K562 (cell line): ENCODE data around the gene RHOBTB3. TPM values are rescaled to one million over a fixed set of nuclear protein-coding genes. Genes with fewer than 3 reads are reported as not detected.
A peak's percentile ranks its signal among the peaks of the same experiment; 100 is the strongest.
"Not testable (repeated sequence)": the region's sequence is repeated elsewhere in the genome, so short reads cannot be mapped to it uniquely, and the experiment has no call there.

Experiments
- BRD4 ChIP-seq: fragments of 200-600 bp; sonication (generic); IDR thresholded peaks from 2 replicates; pipeline ENCODE4 v1.6.1; 2017; ENCODE audit warnings: inconsistent platforms
- CC2D1A ChIP-seq: fragments of 450-650 bp; IDR thresholded peaks from 2 replicates; pipeline ENCODE4 v1.6.1; 2017; ENCODE audit warnings: mild to moderate bottlenecking
- CREM ChIP-seq: IDR thresholded peaks from 2 replicates; pipeline ENCODE4 v1.6.1; 2014; ENCODE audit warnings: antibody characterized with exemption, low read depth
- NCOR1 ChIP-seq: fragments of 450-650 bp; IDR thresholded peaks from 2 replicates; pipeline ENCODE4 v1.6.1; 2016; ENCODE audit warnings: mild to moderate bottlenecking, moderate library complexity
- NFIC ChIP-seq: fragments of 450-650 bp; IDR thresholded peaks from 2 replicates; pipeline ENCODE4 v1.6.1; 2017; ENCODE audit warnings: mild to moderate bottlenecking, inconsistent platforms
- NFRKB ChIP-seq: fragments of 450-650 bp; IDR thresholded peaks from 2 replicates; pipeline ENCODE4 v1.6.1; 2016; ENCODE audit warnings: low read depth
- SPI1 ChIP-seq: IDR thresholded peaks from 2 replicates; pipeline ENCODE4 v1.6.1; 2011; ENCODE audit warnings: low read depth, low read length, control low read depth, borderline replicate concordance
- polyA plus RNA-seq, 8 experiments: library from polyadenylated mRNA; depleted of rRNA in 4 of 8; stranded (reverse) in 5 of 8; unstranded in 3 of 8; fragments of >200 nt; fragmentation: Nextera tagmentation in 2 of 8; fragmentation: Illumina TruSeq in 1 of 8; extraction: Ambion mirVana in 2 of 8; extraction: Trizol in 1 of 8; gene quantifications; 2 replicates each; pipeline versions ENCODE4 v1.2.1 to v1.2.3, GENCODE V29; 2011 to 2014; ENCODE audit warnings: inconsistent platforms in 1 of 8, missing spikeins in 1 of 8
- total RNA-seq, 7 experiments: library from RNA; depleted of rRNA in 6 of 7; stranded (reverse); fragments of >200 nt in 6 of 7; fragmentation: Illumina TruSeq in 2 of 7; extraction: Trizol in 2 of 7; gene quantifications; 2 replicates each; pipeline versions ENCODE4 v1.2.1 to v1.2.3, GENCODE V29; 2011 to 2021; ENCODE audit warnings: low replicate concordance in 1 of 7
- TF ChIP-seq, protein P1 (sequence below), 2 experiments: fragments of 450-650 bp in 1 of 2; sonication (generic) in 1 of 2; formaldehyde crosslinking in 1 of 2; IDR thresholded peaks in 1 of 2; conservative IDR thresholded peaks in 1 of 2; 2 replicates each; pipeline versions ENCODE4 v1.6.1 to v1.8.1; 2016 to 2023; ENCODE audit warnings: mild to moderate bottlenecking in 2 of 2, moderate library complexity in 2 of 2, inconsistent platforms in 1 of 2, missing genetic modification reagents in 1 of 2
- TF ChIP-seq, protein P2 (sequence below): fragments of 450-650 bp; IDR thresholded peaks from 2 replicates; pipeline ENCODE4 v1.6.1; 2016; ENCODE audit warnings: mild to moderate bottlenecking
- TF ChIP-seq, protein P3 (sequence below): fragments of 250-450 bp; sonication (Bioruptor Pico); IDR thresholded peaks from 2 replicates; pipeline ENCODE4 v1.9.0; 2021; ENCODE audit warnings: mild to moderate bottlenecking
- TF ChIP-seq, protein P4 (sequence below): fragments of 450-650 bp; IDR thresholded peaks from 2 replicates; pipeline ENCODE4 v1.6.1; 2017; ENCODE audit warnings: antibody characterized with exemption, mild to moderate bottlenecking

Gene RHOBTB3
- total and polyA plus RNA-seq, 9 of the 15 experiments (the other 6 are each of a cell fraction or from before 2014, with no cell fraction given): 39.7 to 143 (median 115) TPM

DNA sequence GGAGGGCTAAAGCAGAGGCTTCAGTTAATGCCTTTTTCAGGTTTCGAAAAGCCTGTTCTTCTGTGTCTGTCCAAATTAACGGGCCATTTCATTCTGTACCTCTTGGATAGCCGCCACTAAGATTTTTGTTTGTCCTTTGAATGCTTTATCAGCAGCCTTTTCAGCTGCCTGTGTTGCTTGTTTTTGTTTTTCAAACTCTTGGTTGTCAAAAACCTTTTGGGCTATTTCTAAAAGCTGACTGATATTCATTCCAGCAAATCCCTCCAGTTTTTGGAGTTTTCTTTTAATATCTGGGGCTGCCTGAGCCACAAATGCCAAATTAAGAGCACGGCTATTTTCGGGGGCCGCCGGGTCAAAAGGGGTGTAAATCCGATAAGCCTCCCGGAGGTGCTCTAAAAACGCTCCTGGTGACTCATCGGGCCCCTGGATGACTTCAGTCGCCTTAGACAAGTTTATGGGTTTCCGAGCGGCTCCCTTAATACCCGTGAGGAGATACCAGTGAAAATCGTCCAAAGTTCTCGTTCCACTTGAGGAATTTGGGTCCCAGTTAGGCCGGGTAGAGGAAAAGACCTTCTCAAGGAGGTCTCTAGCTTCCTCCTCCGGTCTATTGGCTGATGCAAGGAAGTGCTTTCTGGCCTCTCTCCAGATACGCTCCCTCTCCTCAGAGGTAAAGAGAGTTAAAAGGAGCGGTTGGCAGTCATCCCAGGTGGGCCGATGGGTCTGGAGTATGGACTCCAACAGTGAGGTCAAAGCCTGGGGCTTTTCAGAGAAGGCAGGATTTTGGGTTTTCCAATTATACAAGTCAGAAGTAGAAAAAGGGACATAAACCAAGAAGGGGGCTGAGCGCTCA is 20.3 kb upstream of the RHOBTB3 start (continued):
- peak; percentile 61; the same call in 1 of the 2 replicates for TF ChIP-seq NFRKB
- TF ChIP-seq NFIC: peak; percentile 86
- TF ChIP-seq, protein P1, sequence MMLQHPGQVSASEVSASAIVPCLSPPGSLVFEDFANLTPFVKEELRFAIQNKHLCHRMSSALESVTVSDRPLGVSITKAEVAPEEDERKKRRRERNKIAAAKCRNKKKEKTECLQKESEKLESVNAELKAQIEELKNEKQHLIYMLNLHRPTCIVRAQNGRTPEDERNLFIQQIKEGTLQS (IDR thresholded peaks at IDR 0.05): peak; percentile 98
- TF ChIP-seq, protein P1 (CRISPR knock-in tag; conservative IDR thresholded peaks at IDR 0.05): not testable (repeated sequence)
- 0 out of 2 replicates have a peak, but pooled peaks have one; percentile 13 for TF ChIP-seq SPI1
- peak; percentile 28 for TF ChIP-seq NCOR1
- TF ChIP-seq, protein P2, sequence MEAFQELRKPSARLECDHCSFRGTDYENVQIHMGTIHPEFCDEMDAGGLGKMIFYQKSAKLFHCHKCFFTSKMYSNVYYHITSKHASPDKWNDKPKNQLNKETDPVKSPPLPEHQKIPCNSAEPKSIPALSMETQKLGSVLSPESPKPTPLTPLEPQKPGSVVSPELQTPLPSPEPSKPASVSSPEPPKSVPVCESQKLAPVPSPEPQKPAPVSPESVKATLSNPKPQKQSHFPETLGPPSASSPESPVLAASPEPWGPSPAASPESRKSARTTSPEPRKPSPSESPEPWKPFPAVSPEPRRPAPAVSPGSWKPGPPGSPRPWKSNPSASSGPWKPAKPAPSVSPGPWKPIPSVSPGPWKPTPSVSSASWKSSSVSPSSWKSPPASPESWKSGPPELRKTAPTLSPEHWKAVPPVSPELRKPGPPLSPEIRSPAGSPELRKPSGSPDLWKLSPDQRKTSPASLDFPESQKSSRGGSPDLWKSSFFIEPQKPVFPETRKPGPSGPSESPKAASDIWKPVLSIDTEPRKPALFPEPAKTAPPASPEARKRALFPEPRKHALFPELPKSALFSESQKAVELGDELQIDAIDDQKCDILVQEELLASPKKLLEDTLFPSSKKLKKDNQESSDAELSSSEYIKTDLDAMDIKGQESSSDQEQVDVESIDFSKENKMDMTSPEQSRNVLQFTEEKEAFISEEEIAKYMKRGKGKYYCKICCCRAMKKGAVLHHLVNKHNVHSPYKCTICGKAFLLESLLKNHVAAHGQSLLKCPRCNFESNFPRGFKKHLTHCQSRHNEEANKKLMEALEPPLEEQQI: peak; percentile 6; the same call in 1 of the 2 replicates
- peak; percentile 20 for TF ChIP-seq CC2D1A
- TF ChIP-seq, protein P3, sequence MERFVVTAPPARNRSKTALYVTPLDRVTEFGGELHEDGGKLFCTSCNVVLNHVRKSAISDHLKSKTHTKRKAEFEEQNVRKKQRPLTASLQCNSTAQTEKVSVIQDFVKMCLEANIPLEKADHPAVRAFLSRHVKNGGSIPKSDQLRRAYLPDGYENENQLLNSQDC (CRISPR knock-in tag): 0 out of 2 replicates have a peak, but pooled peaks have one; percentile 15
- TF ChIP-seq BRD4: peak; percentile 67
- TF ChIP-seq, protein P4, sequence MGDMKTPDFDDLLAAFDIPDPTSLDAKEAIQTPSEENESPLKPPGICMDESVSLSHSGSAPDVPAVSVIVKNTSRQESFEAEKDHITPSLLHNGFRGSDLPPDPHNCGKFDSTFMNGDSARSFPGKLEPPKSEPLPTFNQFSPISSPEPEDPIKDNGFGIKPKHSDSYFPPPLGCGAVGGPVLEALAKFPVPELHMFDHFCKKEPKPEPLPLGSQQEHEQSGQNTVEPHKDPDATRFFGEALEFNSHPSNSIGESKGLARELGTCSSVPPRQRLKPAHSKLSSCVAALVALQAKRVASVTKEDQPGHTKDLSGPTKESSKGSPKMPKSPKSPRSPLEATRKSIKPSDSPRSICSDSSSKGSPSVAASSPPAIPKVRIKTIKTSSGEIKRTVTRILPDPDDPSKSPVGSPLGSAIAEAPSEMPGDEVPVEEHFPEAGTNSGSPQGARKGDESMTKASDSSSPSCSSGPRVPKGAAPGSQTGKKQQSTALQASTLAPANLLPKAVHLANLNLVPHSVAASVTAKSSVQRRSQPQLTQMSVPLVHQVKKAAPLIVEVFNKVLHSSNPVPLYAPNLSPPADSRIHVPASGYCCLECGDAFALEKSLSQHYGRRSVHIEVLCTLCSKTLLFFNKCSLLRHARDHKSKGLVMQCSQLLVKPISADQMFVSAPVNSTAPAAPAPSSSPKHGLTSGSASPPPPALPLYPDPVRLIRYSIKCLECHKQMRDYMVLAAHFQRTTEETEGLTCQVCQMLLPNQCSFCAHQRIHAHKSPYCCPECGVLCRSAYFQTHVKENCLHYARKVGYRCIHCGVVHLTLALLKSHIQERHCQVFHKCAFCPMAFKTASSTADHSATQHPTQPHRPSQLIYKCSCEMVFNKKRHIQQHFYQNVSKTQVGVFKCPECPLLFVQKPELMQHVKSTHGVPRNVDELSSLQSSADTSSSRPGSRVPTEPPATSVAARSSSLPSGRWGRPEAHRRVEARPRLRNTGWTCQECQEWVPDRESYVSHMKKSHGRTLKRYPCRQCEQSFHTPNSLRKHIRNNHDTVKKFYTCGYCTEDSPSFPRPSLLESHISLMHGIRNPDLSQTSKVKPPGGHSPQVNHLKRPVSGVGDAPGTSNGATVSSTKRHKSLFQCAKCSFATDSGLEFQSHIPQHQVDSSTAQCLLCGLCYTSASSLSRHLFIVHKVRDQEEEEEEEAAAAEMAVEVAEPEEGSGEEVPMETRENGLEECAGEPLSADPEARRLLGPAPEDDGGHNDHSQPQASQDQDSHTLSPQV: peak; percentile 8
- peak; percentile 47 for TF ChIP-seq CREM
